Left lung (tissue), 10 donors: ENCODE measurements around the gene NUDT9. TPM values are rescaled to one million over a fixed set of nuclear protein-coding genes. Genes with fewer than 3 reads are reported as not detected.

Source experiments
- ATAC-seq: fragments of 200-7000 bp; cut with Tn5 transposase; one replicate; pipeline ENCODE4 v1.9.1; 2020; ENCODE audit warnings: moderate library complexity
- DNase-seq, 4 donors: peaks; one replicate each; pipeline ENCODE4 v3.0.0-alpha.2; 2013 to 2020
- H3K27ac ChIP-seq, 2 donors: fragments of 200-600 bp; sonication (generic) in 1 of 2; one replicate each; pipeline versions ENCODE4 v1.5.0 to v1.8.0; 2020 to 2021
- H3K27me3 ChIP-seq, 2 donors: fragments of 200-600 bp; sonication (generic) in 1 of 2; one replicate each; pipeline versions ENCODE4 v1.5.0 to v1.8.0; 2020 to 2021
- H3K36me3 ChIP-seq, 2 donors: fragments of 200-600 bp; sonication (generic) in 1 of 2; one replicate each; pipeline versions ENCODE4 v1.5.0 to v1.8.0; 2020 to 2021
- H3K4me1 ChIP-seq, 2 donors: fragments of 200-600 bp; one replicate each; pipeline ENCODE4 v1.8.0; 2021
- H3K4me3 ChIP-seq, 2 donors: fragments of 200-600 bp; sonication (generic) in 1 of 2; one replicate each; pipeline versions ENCODE4 v1.5.0 to v1.8.0; 2020 to 2021; ENCODE audit warnings: mild to moderate bottlenecking in 1 of 2
- H3K9me3 ChIP-seq, 2 donors: fragments of 200-600 bp; sonication (generic) in 1 of 2; one replicate each; pipeline versions ENCODE4 v1.5.0 to v1.8.0; 2020 to 2021
- CTCF ChIP-seq, 2 donors: fragments of 200-600 bp; sonication (generic) in 1 of 2; IDR thresholded peaks; one replicate each; pipeline versions ENCODE4 v1.5.0 to v1.8.0; 2021; ENCODE audit warnings: antibody characterized with exemption in 2 of 2
- intact Hi-C, 2 donors: fragments of 100-400 bp; cut with DNase I; formaldehyde crosslinking; loops; one replicate each; pipeline versions ENCODE4 v1.11.2 to v1.14.2; 2022
- polyA plus RNA-seq, 6 donors: library from polyadenylated mRNA; unstranded; fragments of 120-200 nt; gene quantifications; one replicate each; pipeline ENCODE4 v1.2.1, GENCODE V29; 2013; ENCODE audit not compliant: insufficient read length in 6 of 6
- total RNA-seq, 2 donors: library from RNA; stranded (reverse); fragmentation: NEBNext Ultra II Directional; extraction: Animal tissue kit (Norgen Biotek cat#: 25700); gene quantifications; one replicate each; pipeline ENCODE4 v1.2.1, GENCODE V29; 2021
- donor health status: DM: no; HTN: yes; CAD: no.
- donor health status: DM: no; HTN: no; CAD: no.

The NUDT9 gene
- total and polyA plus RNA-seq, 8 donors: 42.5 to 53.8 (median 49.2) TPM

GRCh38 chr4:87497578-87497977, 75.2 kb downstream of the NUDT9 start:
- DNase-seq (peak in 2 of 4 donors; percentile 39 to 59), ATAC-seq (peak; percentile 42)
- intact Hi-C loops: no loop called here
- no peaks in the 10 kb centered on the region for H3K9me3 ChIP-seq
- H3K4me1 ChIP-seq: peaks cover 3 to 15% of the 10 kb centered on the region in 2 donors
- no peak overlapping the region for H3K4me3 ChIP-seq
- H3K27me3 ChIP-seq: no peaks in the 10 kb centered on the region
- H3K27ac ChIP-seq: peak overlapping the region; percentile 57 to 71
- no peak for TF ChIP-seq CTCF (IDR thresholded peaks at IDR 0.05)
- H3K36me3 ChIP-seq: peaks cover 0 to 19% of the 10 kb centered on the region in 2 donors

- intact Hi-C loops: no loop called here
- Histone ChIP-seq H3K36me3 (peaks cover 0 to 18% of the 10 kb centered on the region in 2 donors), H3K4me3 (no peak overlapping the region), H3K4me1 (peaks cover 3 to 18% of the 10 kb centered on the region in 2 donors), H3K27ac (peak overlapping the region; percentile 57 to 71), H3K27me3 (no peaks in the 10 kb centered on the region), H3K9me3 (no peaks in the 10 kb centered on the region)
- peak; percentile 57 for ATAC-seq
- DNase-seq: peak in 2 of 4 donors; percentile 33 to 64
- no peak for TF ChIP-seq CTCF (IDR thresholded peaks at IDR 0.05)
Observed at GRCh38 chr4:87498446-87498900, 76.1 kb downstream of the NUDT9 start.

GRCh38 chr4:87499403-87500091, 77.2 kb downstream of the NUDT9 start:
- Histone ChIP-seq H3K27ac (peak overlapping the region; percentile 6 to 71), H3K36me3 (peaks cover 0 to 7% of the 10 kb centered on the region in 2 donors), H3K27me3 (no peaks in the 10 kb centered on the region), H3K4me1 (peaks cover 3 to 18% of the 10 kb centered on the region in 2 donors), H3K4me3 (no peak overlapping the region), H3K9me3 (no peaks in the 10 kb centered on the region)
- no peak for ATAC-seq
- no peak for TF ChIP-seq CTCF (IDR thresholded peaks at IDR 0.05)
- intact Hi-C loops: no loop called here
- DNase-seq: no peak

GRCh38 chr4:87500092-87500462, 77.7 kb downstream of the NUDT9 start:
- no peak for TF ChIP-seq CTCF (IDR thresholded peaks at IDR 0.05)
- Histone ChIP-seq H3K4me3 (no peak overlapping the region), H3K36me3 (peaks cover 0 to 4% of the 10 kb centered on the region in 2 donors), H3K4me1 (peaks cover 3 to 18% of the 10 kb centered on the region in 2 donors), H3K27me3 (no peaks in the 10 kb centered on the region), H3K27ac (peak overlapping the region in 1 of 2 donors; percentile 71), H3K9me3 (no peaks in the 10 kb centered on the region)
- DNase-seq: no peak
- ATAC-seq: no peak
- intact Hi-C loops: no loop called here

GRCh38 chr4:87502580-87503238, 80.3 kb downstream of the NUDT9 start:
- intact Hi-C loops: no loop called here
- H3K36me3 ChIP-seq: no peaks in the 10 kb centered on the region
- no peaks in the 10 kb centered on the region for H3K27me3 ChIP-seq
- no peak overlapping the region for H3K4me3 ChIP-seq
- TF ChIP-seq CTCF (IDR thresholded peaks at IDR 0.05): no peak
- DNase-seq (no peak), ATAC-seq (peak; percentile 18)
- peaks cover 12 to 18% of the 10 kb centered on the region in 2 donors for H3K4me1 ChIP-seq
- peak overlapping the region in 1 of 2 donors; percentile 1 for H3K27ac ChIP-seq
- H3K9me3 ChIP-seq: no peaks in the 10 kb centered on the region
